HCT116 (cell line): ENCODE measurements around the gene LMBR1.

ENCODE experiments used
- EGR1 ChIP-seq: IDR thresholded peaks from 2 replicates; pipeline ENCODE4 v1.6.1; 2012; ENCODE audit warnings: low read depth
- ELF1 ChIP-seq: IDR thresholded peaks from 2 replicates; pipeline ENCODE4 v1.6.1; 2012; ENCODE audit warnings: low read depth, borderline replicate concordance
- EZH2 ChIP-seq: fragments of 200-600 bp; sonication (generic); IDR thresholded peaks from 2 replicates; pipeline ENCODE4 v1.6.1; 2017; ENCODE audit warnings: antibody characterized with exemption, mixed run types
- POLR2A ChIP-seq: IDR thresholded peaks from 2 replicates; pipeline ENCODE4 v1.7.0; 2011; ENCODE audit warnings: borderline replicate concordance; ENCODE audit not compliant: insufficient read depth, insufficient read length; ENCODE audit errors: extremely low read depth
- POLR2AphosphoS5 ChIP-seq: IDR thresholded peaks from 2 replicates; pipeline ENCODE4 v1.6.1; 2011; ENCODE audit warnings: mild to moderate bottlenecking, low read depth, low read length, moderate library complexity
- SP1 ChIP-seq: IDR thresholded peaks from 2 replicates; pipeline ENCODE4 v1.6.1; 2012; ENCODE audit warnings: low read depth
- YY1 ChIP-seq: IDR thresholded peaks from 2 replicates; pipeline ENCODE4 v1.6.1; 2011; ENCODE audit warnings: low read length, low read depth, moderate library complexity, mild to moderate bottlenecking; ENCODE audit not compliant: insufficient replicate concordance; ENCODE audit errors: extremely low read depth
- ZFX ChIP-seq: fragments of 450-650 bp; IDR thresholded peaks from 2 replicates; pipeline ENCODE4 v1.6.1; 2017
- TF ChIP-seq, protein P1 (sequence below), 3 experiments: fragments of 200-600 bp in 1 of 3; sonication (generic) in 1 of 3; IDR thresholded peaks in 2 of 3; conservative IDR thresholded peaks in 1 of 3; 2 replicates each; pipeline ENCODE4 v1.5.1; 2012 to 2017; ENCODE audit warnings: low read depth in 2 of 3, low read length in 2 of 3, antibody characterized with exemption in 1 of 3, borderline replicate concordance in 1 of 3, control low read depth in 1 of 3, mild to moderate bottlenecking in 1 of 3, mixed read lengths in 1 of 3, mixed run types in 1 of 3, moderate library complexity in 1 of 3; ENCODE audit not compliant: insufficient read depth in 1 of 3
- TF ChIP-seq, protein P2 (sequence below): IDR thresholded peaks from 2 replicates; pipeline ENCODE4 v1.6.1; 2012
- TF ChIP-seq, protein P3 (sequence below): IDR thresholded peaks from 2 replicates; pipeline ENCODE4 v1.6.1; 2012

DNA sequence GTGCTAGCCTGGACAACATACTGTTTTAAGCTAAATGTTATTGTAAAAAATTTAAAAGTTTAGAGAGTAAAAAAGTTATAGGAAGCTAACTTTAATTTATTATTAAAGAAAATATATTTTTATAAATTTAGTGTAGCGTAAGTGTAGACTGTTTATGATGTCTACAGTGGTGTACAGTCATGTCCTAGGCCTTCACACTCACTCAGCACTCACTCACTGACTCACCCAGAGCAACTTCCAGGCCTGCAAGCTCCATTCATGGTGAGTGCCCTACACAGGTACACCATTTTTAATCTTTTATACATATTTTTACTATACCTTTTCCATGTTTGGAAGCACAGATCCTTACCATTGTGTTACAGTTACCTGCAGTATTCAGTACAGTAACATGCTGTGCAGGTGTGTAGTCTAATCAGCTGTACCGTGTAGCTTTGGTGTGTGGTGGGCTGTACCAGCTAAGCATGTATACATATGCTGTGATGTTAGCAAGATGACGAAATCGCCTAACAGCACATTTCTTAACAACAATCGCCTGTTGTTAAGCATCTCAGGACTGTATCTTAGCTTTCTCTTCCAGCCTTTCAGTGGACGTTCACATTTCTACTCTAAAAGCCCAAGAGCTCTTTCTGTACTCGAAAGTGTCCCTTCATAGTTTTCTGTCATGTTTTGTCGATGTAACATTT, 240.0 kb downstream of the LMBR1 start:
- TF ChIP-seq, protein P1, sequence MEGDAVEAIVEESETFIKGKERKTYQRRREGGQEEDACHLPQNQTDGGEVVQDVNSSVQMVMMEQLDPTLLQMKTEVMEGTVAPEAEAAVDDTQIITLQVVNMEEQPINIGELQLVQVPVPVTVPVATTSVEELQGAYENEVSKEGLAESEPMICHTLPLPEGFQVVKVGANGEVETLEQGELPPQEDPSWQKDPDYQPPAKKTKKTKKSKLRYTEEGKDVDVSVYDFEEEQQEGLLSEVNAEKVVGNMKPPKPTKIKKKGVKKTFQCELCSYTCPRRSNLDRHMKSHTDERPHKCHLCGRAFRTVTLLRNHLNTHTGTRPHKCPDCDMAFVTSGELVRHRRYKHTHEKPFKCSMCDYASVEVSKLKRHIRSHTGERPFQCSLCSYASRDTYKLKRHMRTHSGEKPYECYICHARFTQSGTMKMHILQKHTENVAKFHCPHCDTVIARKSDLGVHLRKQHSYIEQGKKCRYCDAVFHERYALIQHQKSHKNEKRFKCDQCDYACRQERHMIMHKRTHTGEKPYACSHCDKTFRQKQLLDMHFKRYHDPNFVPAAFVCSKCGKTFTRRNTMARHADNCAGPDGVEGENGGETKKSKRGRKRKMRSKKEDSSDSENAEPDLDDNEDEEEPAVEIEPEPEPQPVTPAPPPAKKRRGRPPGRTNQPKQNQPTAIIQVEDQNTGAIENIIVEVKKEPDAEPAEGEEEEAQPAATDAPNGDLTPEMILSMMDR (IDR thresholded peaks at IDR 0.05 in 2 of 3, conservative IDR thresholded peaks at IDR 0.05 in 1 of 3; ENCODE audit: borderline replicate concordance in 1 of 3, insufficient read depth in 1 of 3, low read depth in 2 of 3, low read length in 2 of 3) = no peak
- no peak for TF ChIP-seq YY1
- TF ChIP-seq, protein P2, sequence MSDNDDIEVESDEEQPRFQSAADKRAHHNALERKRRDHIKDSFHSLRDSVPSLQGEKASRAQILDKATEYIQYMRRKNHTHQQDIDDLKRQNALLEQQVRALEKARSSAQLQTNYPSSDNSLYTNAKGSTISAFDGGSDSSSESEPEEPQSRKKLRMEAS = no peak
- TF ChIP-seq, protein P3, sequence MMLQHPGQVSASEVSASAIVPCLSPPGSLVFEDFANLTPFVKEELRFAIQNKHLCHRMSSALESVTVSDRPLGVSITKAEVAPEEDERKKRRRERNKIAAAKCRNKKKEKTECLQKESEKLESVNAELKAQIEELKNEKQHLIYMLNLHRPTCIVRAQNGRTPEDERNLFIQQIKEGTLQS = no peak
- TF ChIP-seq SP1 = no peak
- no peak for TF ChIP-seq POLR2AphosphoS5
- no peak for TF ChIP-seq EGR1
- TF ChIP-seq POLR2A = no peak
- no peak for TF ChIP-seq ELF1
- no peak for TF ChIP-seq EZH2
- TF ChIP-seq ZFX = no peak
